8988T (cell line): ENCODE results near the gene ZNF354C.
A peak's percentile ranks its signal among the peaks of the same experiment; 100 is the strongest.

Experiments
- DNase-seq: peaks from one replicate; pipeline ENCODE4 v3.0.0; 2011

Gene ZNF354C

DNA sequence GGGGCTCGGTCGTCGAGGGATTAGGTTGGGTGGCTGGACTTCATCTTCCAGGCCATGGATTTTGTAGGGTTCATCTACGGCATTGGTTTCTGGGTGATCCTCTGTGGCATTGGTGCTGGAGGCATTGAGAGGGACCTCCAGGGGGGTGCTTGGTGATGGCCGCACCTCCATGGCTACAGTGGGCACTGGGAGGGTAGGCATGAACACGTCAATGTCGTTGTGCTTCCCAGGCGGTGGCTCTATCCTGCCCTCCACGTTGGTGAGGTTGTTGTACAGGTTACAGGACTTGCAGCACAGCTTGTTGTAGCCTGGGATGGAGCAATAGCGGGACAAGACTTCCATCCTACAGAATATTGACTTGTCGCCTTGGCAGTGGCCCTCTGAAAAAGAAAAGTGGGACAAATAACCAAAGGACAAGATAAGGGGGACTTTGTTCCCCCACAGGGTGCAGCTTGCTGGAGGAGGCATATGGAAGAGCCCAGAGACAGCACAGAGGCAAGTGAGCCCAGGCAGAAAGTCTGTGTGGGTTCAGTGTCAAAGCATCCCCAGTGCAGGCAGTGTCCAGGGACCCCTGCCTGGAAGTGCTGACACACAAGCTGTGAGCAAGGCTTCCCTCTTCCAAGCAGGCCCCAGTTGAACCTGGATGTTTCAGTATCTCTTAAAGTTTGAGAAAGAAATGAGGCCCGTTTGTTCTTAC lies 53.9 kb downstream of the ZNF354C start:
- no peak for DNase-seq

DNA sequence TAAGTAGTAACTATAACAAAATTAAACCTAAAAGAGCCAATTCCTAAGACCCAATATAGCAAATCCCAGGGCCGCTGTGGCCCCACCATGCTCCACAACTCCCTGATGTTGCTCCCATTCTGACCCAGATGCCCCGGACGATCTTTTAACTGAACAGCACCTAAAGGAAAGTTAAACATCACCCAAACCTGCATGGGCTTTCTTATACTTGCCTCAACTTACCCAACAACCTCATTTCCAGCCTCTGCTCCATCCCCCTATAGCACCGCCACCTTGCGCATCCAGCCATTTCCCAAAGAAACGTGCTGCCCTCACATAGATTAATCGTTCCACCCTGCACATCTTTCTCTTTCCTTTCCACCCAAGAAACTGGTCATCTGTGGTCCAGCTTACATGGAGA lies 54.6 kb downstream of the ZNF354C start:
- DNase-seq: peak; percentile 8

DNA sequence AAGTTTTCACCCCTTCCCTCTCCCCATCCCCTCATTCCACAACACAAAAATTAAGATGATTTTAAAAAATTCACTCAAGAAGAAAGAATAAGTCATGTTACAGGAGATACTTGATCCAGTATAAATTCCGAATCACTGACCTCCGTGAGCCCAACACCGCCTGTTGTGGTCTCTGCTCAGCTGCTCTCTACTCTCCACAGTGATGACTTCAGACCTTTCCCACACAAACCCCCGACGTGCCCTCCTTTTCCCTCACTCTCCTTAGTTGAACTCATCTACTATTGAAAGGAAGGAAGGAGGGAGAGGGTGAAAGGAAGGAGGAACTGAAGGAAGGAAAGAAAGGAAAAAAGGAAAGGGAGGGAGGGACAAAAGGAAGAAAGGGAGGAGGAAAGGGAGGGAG lies 55.1 kb downstream of the ZNF354C start:
- DNase-seq: no peak

DNA sequence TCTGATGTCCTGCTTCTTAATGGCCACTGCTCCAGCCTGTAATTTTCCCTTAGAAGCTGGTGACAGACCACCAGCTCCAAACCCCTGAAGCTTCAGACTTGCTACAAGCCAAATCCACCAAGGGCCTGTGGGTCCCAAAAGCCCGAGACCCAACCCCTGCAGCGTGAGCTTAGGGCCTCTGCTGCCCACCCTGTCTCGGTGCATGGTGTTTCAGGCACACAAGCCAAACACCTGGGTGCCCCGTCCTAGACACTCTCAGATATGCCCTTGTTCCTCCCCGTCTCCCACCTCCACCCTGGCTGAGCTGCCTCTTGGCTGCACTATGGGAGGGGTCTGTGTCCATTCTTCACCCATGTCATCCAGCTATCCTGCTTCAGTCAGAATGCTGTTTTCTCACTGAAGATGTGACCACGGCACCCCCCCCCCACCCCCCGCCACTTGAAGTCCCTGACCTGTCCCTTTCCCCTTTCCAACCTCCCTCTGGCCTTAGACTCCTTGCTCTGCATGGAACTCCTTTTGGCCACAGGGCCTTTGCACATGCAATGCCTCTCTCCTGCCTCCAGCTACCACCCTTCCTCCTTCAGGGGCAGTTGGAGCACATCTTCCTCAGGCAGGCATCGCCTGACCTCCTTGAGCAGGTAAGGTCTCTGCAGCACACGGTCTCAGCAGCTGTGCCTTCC lies 55.8 kb downstream of the ZNF354C start:
- DNase-seq: no peak

DNA sequence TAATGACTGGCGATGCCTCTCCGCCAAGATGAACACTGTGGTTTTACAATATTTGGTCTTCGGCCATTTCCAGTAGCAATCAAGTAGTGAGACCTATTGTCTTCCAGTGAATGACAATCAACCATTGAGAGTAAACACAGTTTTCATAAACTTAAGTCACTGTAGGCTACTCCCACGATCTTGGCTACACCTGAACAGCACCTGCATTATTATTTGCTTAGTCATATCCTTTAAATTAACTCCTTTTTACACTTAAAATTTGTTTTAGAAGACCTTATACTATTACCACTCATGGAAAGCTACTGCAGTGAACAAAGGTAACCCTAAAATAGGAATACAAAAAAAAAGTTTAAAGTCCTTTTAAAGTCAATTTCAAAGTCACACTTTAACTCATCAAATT lies 58.2 kb downstream of the ZNF354C start:
- DNase-seq: no peak

DNA sequence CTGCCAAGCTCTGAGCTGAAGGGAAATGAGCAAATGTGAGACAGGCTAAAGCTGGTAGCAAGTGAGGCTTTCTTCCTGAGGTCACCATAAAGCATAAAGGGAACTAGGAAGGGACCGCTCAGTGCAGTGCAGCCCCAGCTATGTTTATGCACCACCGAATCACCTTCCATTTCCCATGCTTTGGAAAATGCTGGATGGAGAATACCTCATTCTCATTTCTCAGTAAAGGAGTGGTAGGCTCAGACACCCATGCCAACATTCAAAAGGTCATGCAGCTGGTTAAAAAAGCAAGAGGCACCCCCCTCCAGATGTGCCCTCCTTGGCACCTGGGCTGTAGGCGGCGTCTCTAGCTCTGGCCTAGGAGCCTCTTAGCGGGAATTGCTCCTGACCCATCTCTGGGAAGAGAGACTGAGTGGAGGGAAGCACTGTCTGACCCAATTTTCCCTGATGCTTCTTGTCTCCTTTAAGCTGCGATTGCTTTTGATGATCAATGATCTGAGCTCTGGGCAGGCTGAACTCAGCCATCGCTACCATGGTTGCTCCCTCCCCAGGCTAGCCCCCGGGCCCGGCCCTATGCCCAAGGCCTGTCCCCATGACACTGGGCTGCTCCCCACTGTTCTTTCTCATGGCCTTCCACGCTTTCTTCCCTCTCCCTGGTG lies 58.7 kb downstream of the ZNF354C start:
- DNase-seq: peak; percentile 18

DNA sequence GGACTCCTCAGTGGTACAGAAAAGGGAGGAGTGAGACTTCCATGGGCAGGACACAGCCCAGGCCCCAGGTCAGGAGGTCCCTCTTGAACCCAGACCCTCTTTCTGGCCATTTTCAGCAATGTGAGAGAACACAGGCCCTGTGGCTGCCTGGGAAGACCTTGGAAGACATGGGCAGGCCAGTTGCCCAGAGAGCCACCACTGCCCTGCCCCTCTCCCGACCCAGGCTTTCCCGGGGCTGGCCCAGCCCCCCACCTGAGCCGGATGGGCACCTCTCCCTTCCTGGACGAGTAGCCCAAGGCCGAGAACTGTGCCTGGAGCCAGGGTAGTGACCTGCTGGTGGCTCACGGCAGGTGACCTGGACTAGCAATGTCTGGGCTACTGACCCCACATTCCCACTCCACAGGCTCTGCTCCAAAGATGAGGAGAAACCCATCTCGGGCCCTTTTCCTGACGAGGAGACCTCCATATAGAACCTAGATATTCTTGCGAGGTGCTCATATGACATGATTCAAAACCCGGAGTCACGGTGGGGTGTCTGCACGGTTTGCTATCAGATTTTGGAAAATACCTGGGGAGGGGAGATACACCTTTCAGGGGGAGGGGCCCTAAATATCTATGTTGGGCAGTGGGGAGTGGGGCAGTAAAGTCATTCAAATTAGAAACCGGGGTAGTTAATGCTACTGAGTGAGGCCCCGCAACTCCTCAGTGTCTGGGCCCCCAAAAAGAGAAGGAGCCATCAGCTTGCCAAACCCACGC lies 59.4 kb downstream of the ZNF354C start:
- peak; percentile 23 for DNase-seq

DNA sequence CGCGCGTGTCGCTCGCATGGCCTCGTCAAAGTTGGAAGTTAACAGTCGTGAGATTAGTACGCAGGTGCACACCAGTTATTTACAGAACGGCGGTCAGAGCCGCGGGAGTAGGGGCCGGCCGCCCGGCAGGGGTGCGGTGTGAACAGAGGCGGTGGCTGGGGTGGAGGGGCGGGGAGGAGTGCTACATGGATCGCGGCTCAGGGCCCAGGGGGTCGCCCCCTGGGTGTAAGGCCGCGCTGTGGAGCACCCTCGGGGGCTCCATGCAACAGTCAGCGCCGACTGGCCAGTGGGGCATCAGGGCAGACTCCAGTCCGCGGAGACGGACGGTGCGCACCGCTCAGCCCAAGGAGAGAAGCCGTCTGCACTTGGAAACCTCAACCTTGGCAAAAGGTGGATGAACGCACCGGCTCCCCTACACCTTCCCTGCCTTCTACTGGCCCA lies 60.3 kb downstream of the ZNF354C start:
- no peak for DNase-seq

DNA sequence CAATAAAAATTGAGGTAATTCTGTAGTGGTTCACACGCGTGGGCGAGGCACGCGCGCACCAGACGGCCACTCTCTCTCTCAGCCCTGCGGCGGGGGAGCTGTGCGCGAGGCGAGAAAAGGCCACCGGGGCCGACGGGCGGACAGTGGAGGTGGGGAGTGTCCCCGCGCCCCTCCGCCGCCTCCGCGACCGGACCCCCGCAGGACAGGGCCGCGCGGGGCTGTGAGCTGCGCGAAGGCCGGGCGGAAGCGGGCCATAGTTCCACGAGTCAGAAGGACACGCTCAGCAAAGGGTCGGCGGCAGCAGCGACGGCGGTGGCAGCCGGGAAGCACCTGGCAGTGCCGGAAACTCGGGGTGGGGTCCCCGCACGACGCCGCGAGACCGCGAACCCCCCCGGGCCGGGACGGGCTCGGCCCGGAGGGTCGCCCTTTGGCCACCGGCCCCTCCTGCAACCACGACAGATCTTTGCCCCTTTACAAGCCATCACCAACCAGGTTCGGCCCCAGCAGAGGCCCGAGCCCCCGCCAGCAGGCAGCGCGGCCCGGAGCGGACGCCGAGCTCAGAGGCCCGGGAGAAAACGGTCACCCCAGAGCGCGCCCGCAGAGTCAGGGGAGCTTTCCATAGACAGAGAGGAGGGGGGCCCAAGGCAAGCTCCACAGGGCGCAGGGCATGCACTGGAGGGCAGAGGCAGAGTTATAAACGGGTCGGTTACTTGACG lies 60.9 kb downstream of the ZNF354C start:
- peak; percentile 7 for DNase-seq

DNA sequence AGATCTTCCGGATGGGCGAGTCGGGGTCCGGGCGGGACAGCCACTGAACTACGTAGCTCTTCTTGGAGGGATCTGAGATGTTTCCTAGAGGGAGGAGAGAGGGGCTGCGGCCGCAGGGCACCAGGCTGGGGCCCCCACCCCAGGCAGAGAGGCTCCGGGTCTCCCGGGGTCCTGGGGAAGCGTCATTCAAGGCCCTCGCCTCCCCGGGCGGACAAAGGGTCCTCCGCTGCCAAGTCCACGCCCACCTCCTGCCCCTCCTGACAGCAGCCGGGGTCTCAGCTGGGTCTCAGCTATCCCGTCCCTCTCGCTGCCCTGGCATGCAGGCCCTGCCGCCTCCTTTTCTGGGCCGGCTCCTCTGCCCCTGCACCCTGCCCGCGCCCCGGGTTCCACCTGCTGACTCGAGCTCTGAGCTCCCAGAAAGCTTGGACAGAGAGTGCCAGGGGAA lies 61.5 kb downstream of the ZNF354C start:
- peak; percentile 7 for DNase-seq

DNA sequence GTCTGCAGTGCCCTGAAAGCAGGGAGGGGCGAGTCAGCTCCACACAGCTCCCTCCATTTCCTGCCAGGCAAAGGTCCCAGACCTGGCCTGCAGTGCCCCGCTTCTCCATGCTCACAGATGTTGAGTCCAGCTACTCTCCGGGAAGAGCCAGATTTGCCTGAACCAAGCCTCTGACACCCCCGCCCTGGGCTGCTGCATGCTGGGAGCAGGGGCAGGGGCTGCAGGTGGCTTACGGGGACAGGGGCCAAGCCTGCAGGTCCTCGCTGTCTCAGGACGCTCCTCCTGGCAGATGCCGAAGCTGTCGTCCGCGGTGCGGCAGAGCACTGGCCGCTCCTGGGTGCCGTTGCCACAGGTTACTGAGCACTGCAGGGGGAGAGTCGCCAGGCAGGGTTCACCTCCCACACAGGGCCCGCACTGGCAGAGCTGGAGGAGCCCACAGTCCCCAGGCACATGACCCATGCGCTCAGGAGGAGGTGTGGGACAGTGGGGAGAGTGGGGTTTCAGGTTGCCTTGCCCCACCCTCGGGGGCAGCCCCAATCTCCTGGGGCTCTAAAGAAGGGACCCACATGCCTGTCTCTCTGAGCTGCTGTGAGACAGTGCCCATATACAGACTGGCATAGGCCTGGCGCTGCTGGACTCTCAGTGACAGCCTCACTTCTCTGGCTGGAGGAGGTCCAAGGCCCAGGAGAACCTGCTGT lies 62.4 kb downstream of the ZNF354C start:
- no peak for DNase-seq

DNA sequence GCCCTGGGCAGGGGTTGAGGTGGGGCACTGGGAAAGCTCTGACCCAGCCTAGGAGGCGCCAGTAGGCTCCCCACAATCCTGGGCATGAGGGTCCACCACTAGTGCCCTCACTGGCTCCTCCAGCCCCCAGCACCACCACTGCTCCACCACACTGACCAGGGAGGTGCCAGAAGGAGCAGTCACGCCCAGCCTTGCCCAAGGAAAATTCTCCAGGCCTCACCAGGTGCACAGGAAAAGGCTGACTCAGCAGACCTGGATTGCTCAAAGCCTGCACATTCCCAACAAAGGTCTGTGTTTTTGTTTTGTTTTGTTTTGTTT lies 62.9 kb downstream of the ZNF354C start:
- DNase-seq: no peak

DNA sequence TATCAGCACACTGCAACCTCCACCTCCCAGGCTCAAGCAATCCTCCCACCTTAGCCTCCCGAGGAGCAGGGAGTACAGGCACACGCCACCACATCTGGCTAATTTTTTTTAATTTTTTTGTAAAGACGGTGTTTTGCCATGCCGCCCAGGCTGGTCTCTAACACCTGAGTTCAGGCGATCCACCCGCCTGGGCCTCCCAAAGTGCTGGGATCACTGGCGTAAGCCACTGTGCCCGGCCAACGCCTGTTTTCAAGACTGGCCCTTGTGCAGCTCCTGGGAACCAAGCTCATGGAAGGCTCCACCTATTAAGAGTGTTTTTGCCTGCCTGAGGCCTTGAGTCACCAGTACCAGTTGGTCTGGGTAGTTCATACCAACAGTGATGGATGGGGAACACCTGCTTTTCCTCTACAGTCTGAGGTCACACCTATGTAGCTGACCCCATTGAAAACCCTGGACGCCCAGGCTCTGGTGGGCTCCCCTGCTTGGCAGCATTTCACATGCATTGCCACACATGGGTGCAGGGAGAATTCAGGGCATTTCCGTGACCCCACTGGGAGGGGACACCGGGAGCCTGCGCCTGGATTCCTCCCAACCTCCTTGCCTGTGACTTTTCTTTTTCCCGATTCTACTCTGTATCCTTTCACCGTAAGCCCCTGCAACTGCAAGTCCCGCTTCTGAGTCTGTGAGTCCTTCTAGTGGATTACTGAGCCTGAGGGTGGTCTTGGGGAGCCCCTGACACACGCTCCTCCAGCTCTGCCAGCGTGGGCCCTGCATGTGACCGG lies 63.5 kb downstream of the ZNF354C start:
- no peak for DNase-seq

DNA sequence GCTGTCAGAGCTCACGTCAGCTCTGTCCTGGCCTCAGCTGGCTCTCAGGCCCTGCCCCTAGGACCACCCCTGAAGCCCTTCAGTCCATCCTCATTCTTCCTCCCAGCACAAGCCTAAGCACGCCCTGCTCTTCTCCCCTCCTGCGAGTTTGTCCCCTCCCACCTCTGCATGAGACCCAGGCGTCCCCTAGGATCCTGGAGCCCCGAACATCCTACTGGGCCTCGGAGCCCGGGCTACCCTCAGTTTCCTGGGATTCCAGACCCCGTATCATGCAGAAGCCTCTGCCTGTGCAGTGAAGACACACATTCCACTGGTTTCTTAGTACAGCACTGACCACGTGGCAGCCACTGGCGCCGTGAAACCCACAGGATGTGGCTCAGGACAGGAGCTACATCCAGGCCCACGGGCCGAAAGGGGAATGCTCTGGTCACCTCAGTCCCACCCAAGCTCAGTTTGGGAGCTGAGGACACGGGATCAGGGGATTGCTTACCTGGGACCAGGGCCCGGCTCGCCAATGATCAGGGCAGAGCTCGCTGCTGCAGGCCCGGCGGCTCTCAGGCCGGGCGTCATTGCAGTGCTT lies 64.2 kb downstream of the ZNF354C start:
- no peak for DNase-seq

DNA sequence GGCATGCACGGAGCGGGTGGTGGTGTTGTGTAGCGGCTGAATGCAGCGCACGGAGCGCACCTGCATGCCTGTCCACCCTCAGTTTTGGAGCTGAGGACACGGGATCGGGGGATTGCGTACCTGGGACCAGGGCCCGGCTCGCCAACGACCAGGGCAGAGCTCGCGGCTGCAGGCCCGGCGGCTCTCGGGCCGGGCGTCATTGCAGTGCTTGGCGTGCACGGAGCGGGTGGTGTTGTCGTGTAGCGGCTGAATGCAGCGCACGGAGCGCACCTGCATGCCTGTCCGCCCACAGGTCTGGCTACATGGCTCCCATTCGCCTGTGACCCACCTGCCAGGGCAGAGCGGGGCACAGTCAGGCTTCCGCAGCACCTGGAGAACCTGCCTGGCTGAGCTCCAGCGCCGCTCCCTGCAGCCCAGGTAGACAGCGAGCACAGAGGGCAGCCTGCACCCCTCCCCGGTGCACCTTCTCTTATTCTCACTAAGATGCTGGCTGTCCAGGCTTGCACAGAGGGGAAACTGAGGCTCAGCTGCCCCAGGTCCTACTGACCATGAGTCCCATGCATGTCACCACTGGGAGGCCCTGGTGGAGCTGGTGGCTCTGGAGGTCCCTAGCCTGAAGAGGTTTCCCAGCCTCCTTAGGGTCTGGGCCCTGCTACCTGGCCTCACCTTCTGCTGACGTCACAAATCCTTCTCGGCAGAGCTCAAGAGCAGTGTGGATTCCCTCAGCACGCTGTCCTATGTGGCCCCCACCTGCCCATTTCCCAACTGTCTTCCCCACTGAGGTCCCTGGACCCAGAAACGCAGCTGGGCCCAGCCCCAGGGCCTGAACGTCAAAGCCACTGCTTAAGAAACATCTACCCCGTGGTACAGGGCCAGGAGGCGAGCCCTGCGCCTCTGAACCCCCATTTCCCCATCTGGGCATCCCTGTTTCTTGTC lies 64.9 kb downstream of the ZNF354C start:
- no peak for DNase-seq

DNA sequence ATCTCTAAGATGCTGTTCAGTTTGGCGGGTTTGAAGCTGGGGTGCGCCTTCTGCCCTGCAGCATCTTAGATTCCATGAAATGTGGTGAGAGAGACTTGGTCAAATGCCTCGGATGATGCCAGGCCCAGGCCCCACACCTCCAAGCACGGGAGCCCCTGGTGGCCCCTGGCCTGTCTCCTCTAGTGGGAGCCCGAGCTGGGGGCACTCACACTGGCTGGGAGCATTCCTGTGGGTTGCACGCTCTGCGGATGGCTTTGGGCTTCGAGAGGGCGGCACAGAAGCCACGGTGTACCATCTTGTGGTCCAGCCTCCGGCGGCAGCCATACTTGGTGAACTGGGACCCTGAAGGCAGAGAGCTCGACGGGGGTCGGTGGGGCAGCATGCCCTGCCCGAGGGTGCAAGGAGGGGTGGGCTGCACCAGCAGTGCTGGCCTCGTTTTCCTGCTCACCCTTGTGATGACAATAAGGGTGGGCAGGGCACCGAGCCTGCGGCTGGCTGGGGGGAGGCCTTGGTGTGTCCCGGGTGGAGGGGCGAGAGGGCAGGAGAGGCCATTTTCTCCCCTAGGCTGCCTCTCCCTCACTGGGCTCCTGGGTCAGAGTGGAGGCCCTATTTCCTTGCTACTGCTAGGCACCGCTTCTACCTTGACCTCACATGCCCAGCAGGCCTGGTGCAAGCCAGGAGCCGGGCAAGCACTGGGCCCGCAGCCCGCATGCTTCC lies 65.8 kb downstream of the ZNF354C start:
- DNase-seq: no peak

DNA sequence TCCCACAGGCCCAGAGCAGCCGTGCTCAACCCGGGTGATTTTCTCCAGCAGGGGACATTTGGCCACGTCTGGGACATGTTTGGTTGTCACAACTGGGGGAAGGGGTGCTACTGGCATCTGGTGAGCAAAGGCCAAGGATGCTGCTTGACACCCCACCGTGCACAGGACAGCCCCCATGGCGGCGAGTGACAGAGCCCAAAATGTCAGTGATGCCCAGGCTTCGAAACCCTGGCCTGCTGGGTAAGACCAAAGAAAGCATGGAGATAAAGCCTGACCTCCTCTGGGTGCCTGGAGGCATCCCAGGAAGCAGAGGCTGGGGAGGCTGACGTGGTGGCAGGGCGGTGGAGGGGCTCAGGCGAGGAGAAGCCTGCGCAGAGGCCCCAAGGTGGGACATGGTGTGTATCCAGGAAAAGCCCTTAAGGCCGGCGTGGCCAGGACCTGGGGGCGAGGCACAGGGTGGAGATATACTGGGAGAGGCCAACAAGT lies 66.4 kb downstream of the ZNF354C start:
- no peak for DNase-seq

DNA sequence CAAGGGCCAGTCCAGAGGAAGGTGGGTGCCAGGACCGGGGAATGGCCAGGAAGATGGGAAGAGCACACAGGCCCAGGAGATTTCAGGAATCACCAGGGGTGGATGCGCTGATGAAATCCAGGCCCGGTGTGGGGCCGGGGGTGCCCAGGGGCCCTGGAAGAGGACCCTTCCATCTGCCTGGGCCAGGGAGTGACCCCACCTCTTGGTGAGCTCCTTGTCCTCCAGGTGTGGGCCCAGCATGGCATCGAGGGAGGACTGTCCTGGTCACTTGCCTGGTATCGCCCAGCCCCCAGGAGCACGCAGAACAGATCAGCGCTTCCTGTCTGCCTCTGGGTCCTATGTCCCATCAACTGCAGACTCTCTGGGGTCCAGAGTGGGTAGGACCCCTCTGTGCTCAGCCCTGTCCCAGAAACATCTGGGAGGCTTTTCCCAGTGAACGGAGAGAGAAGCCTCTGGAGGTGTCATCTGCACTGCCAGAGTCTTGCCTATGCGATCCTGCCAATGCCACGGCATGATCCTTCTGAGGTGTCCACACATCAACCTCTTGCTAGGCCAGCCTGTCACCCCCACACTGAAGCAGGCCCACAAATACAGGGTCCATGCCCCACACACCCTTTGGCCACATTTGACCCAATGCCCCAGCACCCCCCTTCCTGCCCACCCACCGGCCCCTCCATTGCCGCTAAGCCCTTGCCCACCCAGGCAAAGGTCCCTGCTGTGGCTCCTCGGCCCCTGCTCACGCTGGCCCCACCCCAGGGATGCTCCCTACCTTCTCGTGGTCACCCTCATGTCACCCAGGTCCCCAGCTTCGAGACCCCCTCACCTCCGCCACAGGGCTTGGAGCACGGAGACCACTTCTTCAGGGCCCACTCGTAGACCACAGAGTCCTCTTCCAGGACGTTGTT lies 67.2 kb downstream of the ZNF354C start:
- DNase-seq: no peak
